ENCODE data around the gene SNRPA1.

GRCh38 chr15:101239724-101240136 is 55.3 kb downstream of the SNRPA1 start:
- no peak for TF ChIP-seq CTCF (IDR thresholded peaks at IDR 0.05 in 2 of 3, conservative IDR thresholded peaks at IDR 0.05 in 1 of 3; ENCODE audit: insufficient read depth in 2 of 3, low read depth in 1 of 3, low read length in 3 of 3)
- TF ChIP-seq KDM1A (IDR thresholded peaks at IDR 0.05) = no peak
- no peak for TF ChIP-seq PML (IDR thresholded peaks at IDR 0.05; ENCODE audit: low read length)
- no peak for TF ChIP-seq EP400 (IDR thresholded peaks at IDR 0.05)

Measured in K562 (cell line).